Measurements from ENCODE around the gene TAGLN2. TPM values are rescaled to one million over a fixed set of nuclear protein-coding genes. Genes with fewer than 3 reads are reported as not detected.

Gene TAGLN2
- total RNA-seq, 1 donor from 2014 or later = 138 TPM

DNA sequence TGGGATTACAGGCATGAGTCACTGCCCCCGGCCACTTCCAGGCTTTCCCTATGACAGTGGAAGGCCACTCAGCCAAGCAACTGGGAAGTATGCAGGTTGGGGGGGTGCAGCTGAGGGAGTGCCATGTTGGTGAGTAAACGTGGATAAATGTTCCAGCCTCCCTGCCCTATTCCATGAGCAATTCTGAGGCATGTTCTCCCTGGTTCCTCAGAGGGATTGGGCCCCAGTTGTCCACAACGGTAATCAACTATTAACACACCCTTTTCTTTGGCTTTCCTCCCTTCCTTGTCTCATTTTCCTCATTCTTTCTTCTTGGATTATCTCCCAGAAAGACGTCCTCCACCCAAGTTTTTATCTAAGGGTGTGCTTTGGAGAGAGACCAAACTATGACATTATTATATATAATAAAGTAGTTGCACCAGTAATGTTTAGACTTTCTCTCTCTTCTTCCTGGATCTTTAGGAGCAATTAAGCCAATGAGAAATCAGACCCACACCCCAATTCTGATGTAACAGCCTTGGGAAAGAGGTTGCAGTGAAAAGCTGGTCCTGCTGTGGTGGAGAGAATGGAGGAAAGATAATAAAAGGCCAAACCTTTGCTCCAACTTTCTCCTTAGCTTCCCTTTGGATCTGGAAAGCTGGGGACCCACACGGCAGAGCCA, 35.5 kb upstream of the TAGLN2 start:
- no peak for DNase-seq (ENCODE audit: extremely low spot score, unreplicated experiment)
- Mint-ChIP-seq H3K9me3 (peaks cover 12% of the 10 kb centered on the region), H3K27me3 (peaks cover 8% of the 10 kb centered on the region), H3K4me3 (peak overlapping the region; percentile 46), H3K4me1 (ENCODE audit: unreplicated experiment) (peaks cover 18% of the 10 kb centered on the region), H3K27ac (peak overlapping the region; percentile 5), H3K36me3 (no peaks in the 10 kb centered on the region)
- TF ChIP-seq, protein P1, sequence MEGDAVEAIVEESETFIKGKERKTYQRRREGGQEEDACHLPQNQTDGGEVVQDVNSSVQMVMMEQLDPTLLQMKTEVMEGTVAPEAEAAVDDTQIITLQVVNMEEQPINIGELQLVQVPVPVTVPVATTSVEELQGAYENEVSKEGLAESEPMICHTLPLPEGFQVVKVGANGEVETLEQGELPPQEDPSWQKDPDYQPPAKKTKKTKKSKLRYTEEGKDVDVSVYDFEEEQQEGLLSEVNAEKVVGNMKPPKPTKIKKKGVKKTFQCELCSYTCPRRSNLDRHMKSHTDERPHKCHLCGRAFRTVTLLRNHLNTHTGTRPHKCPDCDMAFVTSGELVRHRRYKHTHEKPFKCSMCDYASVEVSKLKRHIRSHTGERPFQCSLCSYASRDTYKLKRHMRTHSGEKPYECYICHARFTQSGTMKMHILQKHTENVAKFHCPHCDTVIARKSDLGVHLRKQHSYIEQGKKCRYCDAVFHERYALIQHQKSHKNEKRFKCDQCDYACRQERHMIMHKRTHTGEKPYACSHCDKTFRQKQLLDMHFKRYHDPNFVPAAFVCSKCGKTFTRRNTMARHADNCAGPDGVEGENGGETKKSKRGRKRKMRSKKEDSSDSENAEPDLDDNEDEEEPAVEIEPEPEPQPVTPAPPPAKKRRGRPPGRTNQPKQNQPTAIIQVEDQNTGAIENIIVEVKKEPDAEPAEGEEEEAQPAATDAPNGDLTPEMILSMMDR (conservative IDR thresholded peaks at IDR 0.05) = no peak

DNA sequence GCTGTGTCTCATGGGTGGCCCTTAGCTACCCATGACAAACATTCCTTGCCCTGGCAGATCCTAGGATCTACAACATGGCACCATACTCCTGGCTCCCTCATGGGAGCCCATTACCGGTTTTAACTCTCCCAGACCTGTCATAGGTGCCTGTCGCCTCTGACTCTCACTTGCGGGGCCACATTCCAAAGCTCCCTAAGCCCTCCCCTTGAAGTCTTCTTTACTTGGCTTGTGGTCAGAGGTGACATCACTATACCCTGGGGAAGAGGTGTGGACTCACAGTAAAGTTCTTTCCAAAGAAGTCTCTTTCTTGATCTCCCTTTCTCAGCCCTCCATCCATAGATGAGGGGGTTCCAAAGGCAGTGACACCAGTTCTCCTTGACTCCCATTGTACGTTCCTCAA, 34.1 kb upstream of the TAGLN2 start:
- Mint-ChIP-seq H3K4me3 (peak overlapping the region; percentile 57), H3K27ac (peak overlapping the region; percentile 93), H3K9me3 (peaks cover 12% of the 10 kb centered on the region), H3K4me1 (ENCODE audit: unreplicated experiment) (peaks cover 9% of the 10 kb centered on the region), H3K36me3 (no peaks in the 10 kb centered on the region), H3K27me3 (peaks cover 2% of the 10 kb centered on the region)
- TF ChIP-seq, protein P1 (conservative IDR thresholded peaks at IDR 0.05) = no peak
- no peak for DNase-seq (ENCODE audit: extremely low spot score, unreplicated experiment)

DNA sequence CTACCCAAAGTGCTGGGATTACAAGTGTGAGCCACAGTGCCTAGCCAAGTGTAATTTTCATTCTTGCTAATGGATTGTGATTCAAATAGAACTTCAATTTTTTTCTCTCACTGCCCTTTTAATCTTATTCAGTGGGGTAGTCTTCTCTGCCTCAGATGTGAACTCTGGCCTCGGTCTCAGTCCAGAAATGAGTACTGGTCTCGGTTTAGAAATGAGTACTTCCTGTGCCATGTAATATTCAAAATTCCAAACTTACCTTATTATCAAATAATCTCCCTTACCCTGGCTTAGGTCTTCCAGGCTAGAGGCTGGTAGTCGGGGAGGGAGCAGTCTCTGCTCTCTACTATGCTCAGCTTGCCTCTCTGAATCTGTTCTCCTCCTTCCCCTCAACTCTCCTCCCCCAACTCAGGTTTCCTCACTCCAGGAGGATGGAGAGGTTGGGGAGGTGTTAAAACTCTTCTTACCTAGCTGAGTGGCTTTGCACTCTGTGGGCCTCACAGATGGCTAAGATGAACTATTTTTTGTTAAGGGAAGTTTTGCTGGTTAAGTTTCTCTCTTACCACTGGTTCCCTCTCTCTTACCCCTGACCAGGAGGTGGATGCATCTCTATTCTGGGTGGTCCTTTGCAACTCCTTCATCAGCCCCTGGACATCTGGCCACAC, 33.5 kb upstream of the TAGLN2 start:
- Mint-ChIP-seq H3K27me3 (peaks cover 7% of the 10 kb centered on the region), H3K4me3 (peak overlapping the region; percentile 57), H3K4me1 (ENCODE audit: unreplicated experiment) (peaks cover 11% of the 10 kb centered on the region), H3K9me3 (peaks cover 12% of the 10 kb centered on the region), H3K27ac (peak overlapping the region; percentile 93), H3K36me3 (no peaks in the 10 kb centered on the region)
- DNase-seq (ENCODE audit: extremely low spot score, unreplicated experiment) = no peak
- TF ChIP-seq, protein P1 (conservative IDR thresholded peaks at IDR 0.05) = no peak

DNA sequence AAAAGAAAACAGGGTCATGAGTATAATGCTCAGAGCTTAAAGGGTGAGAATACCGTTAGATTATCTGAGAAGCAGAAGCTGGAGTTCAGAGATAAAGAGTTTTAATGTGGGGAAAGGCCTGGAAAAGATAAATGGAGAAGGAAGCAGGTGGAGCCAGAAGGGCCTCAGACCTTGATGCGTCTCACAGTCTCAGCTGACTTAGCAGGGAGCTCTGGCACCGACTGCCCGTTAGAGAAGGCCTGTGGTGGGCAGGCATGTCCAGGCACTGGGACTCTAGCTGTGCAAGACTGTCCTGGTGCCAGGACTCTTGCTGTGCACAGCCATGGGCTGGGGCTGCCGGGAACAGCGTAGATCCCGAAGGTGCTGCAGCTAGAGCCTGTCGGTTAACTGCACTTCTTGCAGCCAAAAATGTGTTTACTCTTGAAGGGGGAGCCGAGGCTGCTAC, 32.5 kb upstream of the TAGLN2 start:
- Mint-ChIP-seq H3K27ac (no peak overlapping the region), H3K27me3 (peaks cover 13% of the 10 kb centered on the region), H3K9me3 (peaks cover 12% of the 10 kb centered on the region), H3K36me3 (no peaks in the 10 kb centered on the region), H3K4me3 (no peak overlapping the region), H3K4me1 (ENCODE audit: unreplicated experiment) (peaks cover 11% of the 10 kb centered on the region)
- DNase-seq (ENCODE audit: extremely low spot score, unreplicated experiment) = no peak
- TF ChIP-seq, protein P1 (conservative IDR thresholded peaks at IDR 0.05) = no peak

DNA sequence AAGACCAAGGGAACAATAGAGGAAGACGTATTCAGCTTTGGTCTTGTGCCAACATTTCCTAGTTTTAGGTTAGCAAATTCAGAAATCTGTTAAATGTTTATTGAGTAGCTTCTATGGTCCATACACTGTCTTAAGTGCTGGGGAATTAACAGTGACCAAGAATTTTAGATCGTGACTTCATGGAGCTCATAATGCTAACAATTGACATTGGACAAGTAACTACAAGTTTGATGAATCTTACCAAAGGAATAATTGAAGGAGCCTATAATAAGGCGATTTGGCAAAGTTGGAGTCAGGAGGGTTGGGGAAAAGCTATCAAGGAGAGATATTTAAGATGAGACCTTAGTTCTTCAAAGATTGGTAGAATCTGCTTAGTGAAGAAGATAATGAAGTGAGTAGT, 30.1 kb upstream of the TAGLN2 start:
- Mint-ChIP-seq H3K9me3 (peaks cover 7% of the 10 kb centered on the region), H3K4me3 (no peak overlapping the region), H3K27me3 (peaks cover 26% of the 10 kb centered on the region), H3K4me1 (ENCODE audit: unreplicated experiment) (peaks cover 11% of the 10 kb centered on the region), H3K36me3 (no peaks in the 10 kb centered on the region), H3K27ac (no peak overlapping the region)
- TF ChIP-seq, protein P1 (conservative IDR thresholded peaks at IDR 0.05) = no peak
- no peak for DNase-seq (ENCODE audit: extremely low spot score, unreplicated experiment)
